DOHH2 (cell line): ENCODE measurements around the gene C19orf81.
A peak's percentile ranks its signal among the peaks of the same experiment; 100 is the strongest.

Experiments
- H3F3A ChIP-seq: fragments of 200-600 bp; sonication (generic), shearing (Covaris generic); 2 replicates; pipeline ENCODE4 v1.6.0; 2016; ENCODE audit warnings: antibody characterized with exemption, mild to moderate bottlenecking; ENCODE audit not compliant: control insufficient read depth, insufficient read depth
- H3K27ac ChIP-seq: fragments of 200-600 bp; sonication (generic); 2 replicates; pipeline ENCODE4 v1.5.1; 2014; ENCODE audit warnings: low read depth, mild to moderate bottlenecking, low read length, moderate library complexity
- H3K27me3 ChIP-seq: fragments of 200-600 bp; sonication (generic); 2 replicates; pipeline ENCODE4 v1.6.1; 2014; ENCODE audit warnings: mild to moderate bottlenecking, low read length, mixed read lengths; ENCODE audit not compliant: control insufficient read depth
- H3K36me3 ChIP-seq: fragments of 200-600 bp; sonication (generic); 2 replicates; pipeline ENCODE4 v1.6.1; 2014; ENCODE audit warnings: mild to moderate bottlenecking, low read length, moderate library complexity, mixed read lengths; ENCODE audit not compliant: control insufficient read depth
- H3K4me1 ChIP-seq: fragments of 200-600 bp; sonication (generic); 2 replicates; pipeline ENCODE4 v1.6.1; 2014; ENCODE audit warnings: mild to moderate bottlenecking, low read length, mixed read lengths; ENCODE audit not compliant: control insufficient read depth
- H3K4me2 ChIP-seq: fragments of 200-600 bp; sonication (generic); 2 replicates; pipeline ENCODE4 v1.6.0; 2014; ENCODE audit warnings: mild to moderate bottlenecking, low read length, moderate library complexity
- H3K4me3 ChIP-seq: fragments of 200-600 bp; sonication (generic); 2 replicates; pipeline ENCODE4 v1.5.1; 2014; ENCODE audit warnings: mild to moderate bottlenecking, low read length, mixed read lengths
- H3K79me2 ChIP-seq: fragments of 200-600 bp; sonication (generic); 2 replicates; pipeline ENCODE4 v1.6.1; 2014; ENCODE audit warnings: mild to moderate bottlenecking, low read length, mixed read lengths; ENCODE audit not compliant: control insufficient read depth
- H3K9me2 ChIP-seq: fragments of 200-600 bp; sonication (generic); replicated peaks from 2 replicates; pipeline ENCODE4 v1.6.1; 2014; ENCODE audit warnings: mild to moderate bottlenecking, low read length, mixed read lengths; ENCODE audit not compliant: control insufficient read depth
- H3K9me3 ChIP-seq: fragments of 200-600 bp; sonication (generic); 2 replicates; pipeline ENCODE4 v1.6.1; 2014; ENCODE audit warnings: antibody characterized with exemption, low read length, mixed read lengths; ENCODE audit not compliant: control insufficient read depth, insufficient read depth
- H4K20me1 ChIP-seq: fragments of 200-600 bp; sonication (generic); 2 replicates; pipeline ENCODE4 v1.6.0; 2014; ENCODE audit warnings: low read depth, mild to moderate bottlenecking, antibody characterized with exemption, low read length, moderate library complexity; ENCODE audit not compliant: control insufficient read depth, insufficient read depth
- CTCF ChIP-seq: fragments of 200-600 bp; sonication (generic); IDR thresholded peaks from one replicate; pipeline ENCODE4 v1.5.1; 2014; ENCODE audit warnings: antibody characterized with exemption, mild to moderate bottlenecking, low read depth, low read length; ENCODE audit not compliant: poor library complexity, severe bottlenecking
- EZH2phosphoT487 ChIP-seq: fragments of 200-600 bp; sonication (generic); IDR thresholded peaks from 2 replicates; pipeline ENCODE4 v1.6.1; 2017; ENCODE audit warnings: borderline replicate concordance, mild to moderate bottlenecking, antibody characterized with exemption, low read length, moderate library complexity, mixed read lengths

C19orf81 gene

DNA sequence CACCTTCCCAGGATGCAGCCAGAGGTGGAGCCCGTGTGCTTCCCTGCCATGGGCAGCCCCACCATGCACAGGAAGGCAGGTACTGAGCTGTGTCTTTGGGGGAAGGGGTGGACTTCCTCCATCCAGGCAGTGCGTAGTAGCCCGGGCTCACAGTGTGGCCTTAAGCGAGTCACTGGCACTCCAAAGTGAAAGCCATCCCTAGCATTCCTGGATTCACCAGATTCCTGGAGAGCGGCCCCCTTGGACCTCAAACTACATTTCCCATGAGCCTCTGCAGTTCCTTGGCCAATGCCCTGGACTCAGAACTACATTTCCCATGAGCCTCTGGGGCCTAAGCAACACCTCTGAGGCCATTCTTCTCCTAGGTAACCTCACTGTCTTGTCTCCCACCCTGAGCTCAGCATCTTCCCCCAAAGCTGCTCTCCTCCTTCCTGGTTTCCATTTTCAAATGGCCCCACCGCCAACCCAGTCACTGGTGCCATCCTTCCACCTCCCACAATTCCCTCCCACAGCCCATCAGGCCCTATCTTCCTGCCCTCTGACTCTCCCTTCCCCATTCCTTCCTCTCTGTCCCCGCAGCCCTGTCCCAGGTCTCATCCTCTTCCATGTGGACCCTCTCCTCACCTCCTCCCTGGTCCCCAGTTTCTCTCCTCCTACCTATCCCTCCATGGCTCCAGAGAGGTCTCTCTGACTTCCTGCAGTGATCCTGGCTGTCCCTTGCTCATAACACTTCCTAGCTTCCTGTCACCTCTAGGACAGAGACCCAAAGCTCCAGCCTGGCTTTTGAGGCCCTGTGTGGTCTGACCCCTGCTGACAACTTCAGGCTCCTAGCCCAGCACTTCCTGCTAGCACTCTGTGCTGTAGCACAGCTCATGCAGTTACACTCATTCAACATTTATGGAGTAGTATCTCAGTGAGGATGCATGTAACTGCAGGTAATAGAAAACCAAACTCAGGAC lies at the start of gene C19orf81:
Gene C19orf81, plus strand, starts transcription at position 13 of the 959 bp plus-strand sequence. Its CDS starts 0 bp downstream, at position 13.
- Histone ChIP-seq H4K20me1 (no peaks in the 10 kb centered on the region), H3K4me1 (peaks cover 15% of the 10 kb centered on the region), H3K4me3 (no peak within 1 kb of the TSS), H3K27ac (no peak within 1 kb of the TSS), H3F3A (no peaks in the 10 kb centered on the region), H3K36me3 (no peaks in the 10 kb centered on the region), H3K9me2 (no peaks in the 10 kb centered on the region), H3K79me2 (no peaks in the 10 kb centered on the region), H3K9me3 (no peaks in the 10 kb centered on the region), H3K27me3 (no peaks in the 10 kb centered on the region), H3K4me2 (peak within 1 kb of the TSS; percentile 16; the same call in 1 of the 2 replicates)
- no peak for TF ChIP-seq CTCF
- TF ChIP-seq EZH2phosphoT487: no peak

DNA sequence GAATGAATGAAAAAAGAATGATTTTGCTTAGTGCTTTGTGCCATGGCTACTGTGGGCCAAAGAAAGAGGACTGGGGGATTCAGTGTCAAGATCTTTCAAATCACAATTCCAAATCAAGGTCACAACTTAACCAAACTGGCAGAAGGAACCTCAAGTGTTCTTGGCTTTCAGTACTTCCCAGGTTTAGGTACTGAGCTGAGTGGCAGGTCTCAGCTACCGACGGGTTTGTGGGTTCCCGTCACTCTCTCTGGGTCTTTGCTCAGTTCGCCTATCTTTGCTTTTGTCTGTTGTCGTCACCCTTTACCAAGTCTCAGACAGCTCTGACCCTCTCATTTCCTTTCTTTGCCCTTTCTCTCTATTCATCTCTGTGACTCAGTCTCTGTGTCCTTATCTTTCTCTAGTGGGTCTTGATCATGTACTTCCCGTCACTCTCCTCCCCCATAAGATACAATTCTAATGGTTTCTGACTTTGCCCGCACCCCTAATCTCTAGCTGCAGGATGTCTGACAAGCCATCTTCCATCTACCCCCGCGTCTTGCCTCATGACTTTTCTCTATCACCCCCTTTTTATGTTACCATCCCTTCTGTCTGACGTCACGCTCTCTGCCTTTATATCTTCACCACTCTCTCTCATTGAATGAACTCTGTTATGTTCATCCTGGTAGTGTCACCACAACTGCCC lies 47.7 kb upstream of the C19orf81 start:
- Histone ChIP-seq H4K20me1 (no peaks in the 10 kb centered on the region), H3K9me2 (no peaks in the 10 kb centered on the region), H3K9me3 (no peaks in the 10 kb centered on the region), H3K27me3 (peaks cover 10% of the 10 kb centered on the region; the same call in 1 of the 2 replicates), H3K4me3 (no peak overlapping the region), H3K36me3 (no peaks in the 10 kb centered on the region), H3K4me1 (no peaks in the 10 kb centered on the region), H3K27ac (no peak overlapping the region), H3K4me2 (no peak overlapping the region), H3F3A (no peaks in the 10 kb centered on the region), H3K79me2 (no peaks in the 10 kb centered on the region)
- TF ChIP-seq EZH2phosphoT487: no peak
- no peak for TF ChIP-seq CTCF

- no peaks in the 10 kb centered on the region for H3K36me3 ChIP-seq
- no peaks in the 10 kb centered on the region for H3K79me2 ChIP-seq
- TF ChIP-seq EZH2phosphoT487: no peak
- TF ChIP-seq CTCF: no peak
- no peak overlapping the region for H3K27ac ChIP-seq
- H3F3A ChIP-seq: no peaks in the 10 kb centered on the region
- no peak overlapping the region for H3K4me2 ChIP-seq
- H3K4me3 ChIP-seq: no peak overlapping the region
- H3K27me3 ChIP-seq: peaks cover 10% of the 10 kb centered on the region; the same call in 1 of the 2 replicates
- H4K20me1 ChIP-seq: no peaks in the 10 kb centered on the region
- H3K9me3 ChIP-seq: no peaks in the 10 kb centered on the region
- H3K9me2 ChIP-seq: no peaks in the 10 kb centered on the region
- no peaks in the 10 kb centered on the region for H3K4me1 ChIP-seq
Observed at GRCh38 chr19:50602089-50602422, 47.2 kb upstream of the C19orf81 start.
